ENCODE results near the gene ACTRT2.

ACTRT2 gene

GRCh38 chr1:3064901-3065300 lies 43.6 kb downstream of the ACTRT2 start:
- no peaks in the 10 kb centered on the region for H3F3A ChIP-seq (ENCODE audit: insufficient read depth, low read length)
- H3K9me3 ChIP-seq (replicated peaks; ENCODE audit: insufficient read depth, low read length), result no peaks in the 10 kb centered on the region
- no peaks in the 10 kb centered on the region for H3K36me3 ChIP-seq (replicated peaks; ENCODE audit: insufficient read depth, low read length)
- no peaks in the 10 kb centered on the region for H3K4me1 ChIP-seq (ENCODE audit: low read length)
- no peak overlapping the region for H2AFZ ChIP-seq (ENCODE audit: low read length)
- no peaks in the 10 kb centered on the region for H3K9me2 ChIP-seq (replicated peaks; ENCODE audit: insufficient read depth, low read length)
- H3K4me3 ChIP-seq (ENCODE audit: low read length), result no peak overlapping the region
- H4K20me1 ChIP-seq (ENCODE audit: insufficient read depth, low read length), result no peaks in the 10 kb centered on the region
- no peaks in the 10 kb centered on the region for H3K79me2 ChIP-seq (ENCODE audit: low read length)
- H3K4me2 ChIP-seq (ENCODE audit: low read depth, low read length), result no peak overlapping the region
- no peak overlapping the region for H3K27ac ChIP-seq (ENCODE audit: low read length)
- no peak overlapping the region for H3K9ac ChIP-seq (ENCODE audit: low read length)
- DNase-seq, result no peak
- peaks cover 77% of the 10 kb centered on the region for H3K27me3 ChIP-seq (replicated peaks; ENCODE audit: insufficient read depth, low read length)
- TF ChIP-seq CTCF (IDR thresholded peaks at IDR 0.05; ENCODE audit: low read length) (no peak), EZH2 (optimal IDR thresholded peaks at IDR 0.05; ENCODE audit: low read depth, low read length) (no peak), EZH2phosphoT487 (IDR thresholded peaks at IDR 0.05; ENCODE audit: low read length) (no peak)

GRCh38 chr1:3065396-3065795 lies 44.1 kb downstream of the ACTRT2 start:
- no peaks in the 10 kb centered on the region for H3F3A ChIP-seq (ENCODE audit: insufficient read depth, low read length)
- no peak overlapping the region for H3K9ac ChIP-seq (ENCODE audit: low read length)
- no peaks in the 10 kb centered on the region for H3K4me1 ChIP-seq (ENCODE audit: low read length)
- no peaks in the 10 kb centered on the region for H3K79me2 ChIP-seq (ENCODE audit: low read length)
- no peaks in the 10 kb centered on the region for H4K20me1 ChIP-seq (ENCODE audit: insufficient read depth, low read length)
- no peak overlapping the region for H3K27ac ChIP-seq (ENCODE audit: low read length)
- no peak overlapping the region for H3K4me2 ChIP-seq (ENCODE audit: low read depth, low read length)
- TF ChIP-seq EZH2phosphoT487 (IDR thresholded peaks at IDR 0.05; ENCODE audit: low read length), result no peak
- no peak for TF ChIP-seq EZH2 (optimal IDR thresholded peaks at IDR 0.05; ENCODE audit: low read depth, low read length)
- no peak for TF ChIP-seq CTCF (IDR thresholded peaks at IDR 0.05; ENCODE audit: low read length)
- no peaks in the 10 kb centered on the region for H3K9me2 ChIP-seq (replicated peaks; ENCODE audit: insufficient read depth, low read length)
- H3K4me3 ChIP-seq (ENCODE audit: low read length), result no peak overlapping the region
- peaks cover 72% of the 10 kb centered on the region for H3K27me3 ChIP-seq (replicated peaks; ENCODE audit: insufficient read depth, low read length)
- H2AFZ ChIP-seq (ENCODE audit: low read length), result no peak overlapping the region
- no peak for DNase-seq
- H3K9me3 ChIP-seq (replicated peaks; ENCODE audit: insufficient read depth, low read length), result no peaks in the 10 kb centered on the region
- no peaks in the 10 kb centered on the region for H3K36me3 ChIP-seq (replicated peaks; ENCODE audit: insufficient read depth, low read length)

- H3K36me3 ChIP-seq (replicated peaks; ENCODE audit: insufficient read depth, low read length), result no peaks in the 10 kb centered on the region
- no peak overlapping the region for H3K27ac ChIP-seq (ENCODE audit: low read length)
- peaks cover 71% of the 10 kb centered on the region for H3K27me3 ChIP-seq (replicated peaks; ENCODE audit: insufficient read depth, low read length)
- no peak overlapping the region for H3K4me2 ChIP-seq (ENCODE audit: low read depth, low read length)
- TF ChIP-seq EZH2phosphoT487 (IDR thresholded peaks at IDR 0.05; ENCODE audit: low read length) (no peak), CTCF (IDR thresholded peaks at IDR 0.05; ENCODE audit: low read length) (no peak), EZH2 (optimal IDR thresholded peaks at IDR 0.05; ENCODE audit: low read depth, low read length) (no peak)
- no peak for DNase-seq
- no peaks in the 10 kb centered on the region for H4K20me1 ChIP-seq (ENCODE audit: insufficient read depth, low read length)
- H3K4me1 ChIP-seq (ENCODE audit: low read length), result no peaks in the 10 kb centered on the region
- no peak overlapping the region for H2AFZ ChIP-seq (ENCODE audit: low read length)
- no peak overlapping the region for H3K4me3 ChIP-seq (ENCODE audit: low read length)
- H3K9me2 ChIP-seq (replicated peaks; ENCODE audit: insufficient read depth, low read length), result no peaks in the 10 kb centered on the region
- H3F3A ChIP-seq (ENCODE audit: insufficient read depth, low read length), result no peaks in the 10 kb centered on the region
- no peaks in the 10 kb centered on the region for H3K79me2 ChIP-seq (ENCODE audit: low read length)
- no peaks in the 10 kb centered on the region for H3K9me3 ChIP-seq (replicated peaks; ENCODE audit: insufficient read depth, low read length)
- H3K9ac ChIP-seq (ENCODE audit: low read length), result no peak overlapping the region
These were observed 44.5 kb downstream of the ACTRT2 start for GRCh38 chr1:3065797-3066196.
